H1 (cell line): ENCODE measurements around the gene PCDH18. TPM values are rescaled to one million over a fixed set of nuclear protein-coding genes. Genes with fewer than 3 reads are reported as not detected.
A peak's percentile ranks its signal among the peaks of the same experiment; 100 is the strongest.

Experiments used
- ASH2L ChIP-seq: fragments of 200-600, 300-600 bp; sonication (generic); IDR thresholded peaks from one replicate; pipeline ENCODE4 v1.7.1; 2017; ENCODE audit warnings: low read length
- CHD2 ChIP-seq: IDR thresholded peaks from 2 replicates; pipeline ENCODE4 v1.6.1; 2012; ENCODE audit warnings: low read length, improper control_type of control experiment
- CREB1 ChIP-seq: IDR thresholded peaks from 2 replicates; pipeline ENCODE4 v1.6.1; 2012; ENCODE audit warnings: inconsistent platforms
- EGR1 ChIP-seq: IDR thresholded peaks from 2 replicates; pipeline ENCODE4 v1.6.1; 2011; ENCODE audit warnings: low read depth, low read length, borderline replicate concordance
- GABPA ChIP-seq: IDR thresholded peaks from 2 replicates; pipeline ENCODE4 v1.6.1; 2011; ENCODE audit warnings: mild to moderate bottlenecking, low read length, moderate library complexity, borderline replicate concordance; ENCODE audit not compliant: insufficient read depth
- KDM5A ChIP-seq: fragments of 200-600 bp; IDR thresholded peaks from 2 replicates; pipeline ENCODE4 v1.7.1; 2012; ENCODE audit warnings: mild to moderate bottlenecking, low read length, inconsistent platforms, mixed read lengths
- PHF8 ChIP-seq: fragments of 200-600 bp; sonication (generic); conservative IDR thresholded peaks from 2 replicates; pipeline ENCODE4 v1.7.1; 2012; ENCODE audit warnings: low read depth, mild to moderate bottlenecking, inconsistent platforms, low read length, moderate library complexity
- POLR2A ChIP-seq, 2 experiments: IDR thresholded peaks; 1 replicate in 1 of 2; 2 replicates in 1 of 2; pipeline ENCODE4 v1.6.1; 2011; ENCODE audit warnings: low read depth in 2 of 2, low read length in 2 of 2, mild to moderate bottlenecking in 2 of 2; ENCODE audit errors: control extremely low read depth in 1 of 2
- RAD21 ChIP-seq, 2 experiments: IDR thresholded peaks in 1 of 2; conservative IDR thresholded peaks in 1 of 2; 2 replicates each; pipeline ENCODE4 v1.6.1; 2011; ENCODE audit warnings: low read depth in 2 of 2, low read length in 2 of 2, improper control_type of control experiment in 1 of 2, inconsistent platforms in 1 of 2, mild to moderate bottlenecking in 1 of 2, moderate library complexity in 1 of 2
- RBBP5 ChIP-seq: IDR thresholded peaks from 2 replicates; pipeline ENCODE4 v1.7.1; 2012; ENCODE audit warnings: low read depth, mild to moderate bottlenecking, inconsistent platforms, low read length, moderate library complexity, borderline replicate concordance
- SAP30 ChIP-seq: fragments of 300-600 bp; sonication (generic); IDR thresholded peaks from 2 replicates; pipeline ENCODE4 v1.7.1; 2012; ENCODE audit warnings: low read length, moderate library complexity, mild to moderate bottlenecking, inconsistent platforms; ENCODE audit not compliant: insufficient read depth, insufficient replicate concordance
- SIN3A ChIP-seq, 2 experiments: IDR thresholded peaks in 1 of 2; conservative IDR thresholded peaks in 1 of 2; 2 replicates each; pipeline ENCODE4 v1.6.1; 2011 to 2012; ENCODE audit warnings: low read length in 2 of 2, improper control_type of control experiment in 1 of 2, low read depth in 1 of 2, mild to moderate bottlenecking in 1 of 2
- SP1 ChIP-seq: IDR thresholded peaks from 2 replicates; pipeline ENCODE4 v1.6.1; 2011; ENCODE audit warnings: low read depth, low read length
- TAF1 ChIP-seq: IDR thresholded peaks from 2 replicates; pipeline ENCODE4 v1.6.1; 2011; ENCODE audit warnings: mild to moderate bottlenecking, low read depth, low read length
- TBP ChIP-seq: IDR thresholded peaks from 2 replicates; pipeline ENCODE4 v1.6.1; 2011; ENCODE audit warnings: low read depth, low read length, improper control_type of control experiment
- polyA plus RNA-seq, 7 experiments: library from polyadenylated mRNA; depleted of rRNA in 3 of 7; stranded (reverse) in 5 of 7; unstranded in 2 of 7; fragments of >200 nt in 5 of 7; fragments of 200-250 nt in 2 of 7; gene quantifications; 1 replicate in 5 of 7; 2 replicates in 1 of 7; 4 replicates in 1 of 7; pipeline versions ENCODE4 v1.2.1 to v1.2.3, GENCODE V29; 2011 to 2013; ENCODE audit warnings: missing spikeins in 2 of 7, mixed read lengths in 2 of 7
- total RNA-seq: library from RNA; stranded (reverse); fragmentation: NEBNext Ultra II Directional; extraction: Animal tissue kit (Norgen Biotek cat#: 25700); gene quantifications from 2 replicates; pipeline ENCODE4 v1.2.1, GENCODE V29; 2021

Gene PCDH18
- total and polyA plus RNA-seq, 2 of the 8 experiments (the other 6 are each of a cell fraction or from before 2014, with no cell fraction given): 28.8 to 41.8 TPM

GRCh38 chr4:137531986-137532868 lies at the start of gene PCDH18 (continued):
- TF ChIP-seq ASH2L (peak; percentile 72), TBP (no peak), EGR1 (peak; percentile 66), SAP30 (peak; percentile 82), POLR2A (IDR thresholded peaks at IDR 0.05; ENCODE audit: control extremely low read depth in 1 of 2, low read depth in 2 of 2, low read length in 2 of 2) (0 out of 3 replicates have a peak, but pooled peaks of 1 of the 2 experiments have one; percentile 17), CREB1 (peak; percentile 17; the same call in 1 of the 2 replicates), SP1 (peak; percentile 22; the same call in 1 of the 2 replicates), PHF8 (0 out of 2 replicates have a peak, but pooled peaks have one; percentile 39), TAF1 (peak; percentile 44; the same call in 1 of the 2 replicates), CHD2 (0 out of 2 replicates have a peak, but pooled peaks have one; percentile 22), RBBP5 (peak; percentile 53; the same call in 1 of the 2 replicates), KDM5A (no peak), RAD21 (IDR thresholded peaks at IDR 0.05 in 1 of 2, conservative IDR thresholded peaks at IDR 0.05 in 1 of 2; ENCODE audit: low read depth in 2 of 2, low read length in 2 of 2) (0 out of 4 replicates have a peak, but pooled peaks have one; percentile 5 to 8), SIN3A (conservative IDR thresholded peaks at IDR 0.05 in 1 of 2, IDR thresholded peaks at IDR 0.05 in 1 of 2; ENCODE audit: low read depth in 1 of 2, low read length in 2 of 2) (peak in 1 of 2 experiments; percentile 87; a peak in 1 of 4 replicates), GABPA (no peak)
